ENCODE measurements around the gene DOCK1.
"Not testable (repeated sequence)": the region's sequence is repeated elsewhere in the genome, so short reads cannot be mapped to it uniquely, and the experiment has no call there.

Gene DOCK1

GRCh38 chr10:126877390-126877789 lies 27.8 kb upstream of the DOCK1 start:
- no peak for TF ChIP-seq EZH2 (IDR thresholded peaks at IDR 0.05; ENCODE audit: borderline replicate concordance, low read depth, low read length, severe bottlenecking)
- no peak for TF ChIP-seq CTCF (IDR thresholded peaks at IDR 0.05; ENCODE audit: borderline replicate concordance, extremely low read depth, low read length, poor library complexity, severe bottlenecking)
- ATAC-seq (ENCODE audit: insufficient read depth, low read depth): no peak
- H3K4me3 ChIP-seq (ENCODE audit: low read depth in 1 of 2, low read length in 2 of 2): no peak overlapping the region
- no peaks in the 10 kb centered on the region for H3K4me1 ChIP-seq (ENCODE audit: insufficient read depth, low read length)
- no peaks in the 10 kb centered on the region for H3K27me3 ChIP-seq (ENCODE audit: insufficient read depth, low read length, poor library complexity)
- no peaks in the 10 kb centered on the region for H4K20me1 ChIP-seq (ENCODE audit: insufficient read depth, low read length)
- DNase-seq: no peak
- no peak overlapping the region for H3K9ac ChIP-seq (ENCODE audit: low read depth, low read length)
- H3K27ac ChIP-seq (ENCODE audit: low read length): no peak overlapping the region
- no peak overlapping the region for H3K4me2 ChIP-seq (ENCODE audit: insufficient read depth, low read length)
- no peak overlapping the region for H2AFZ ChIP-seq (ENCODE audit: low read depth, low read length)
- no peaks in the 10 kb centered on the region for H3K36me3 ChIP-seq (ENCODE audit: insufficient read depth, low read length)
- no peaks in the 10 kb centered on the region for H3K79me2 ChIP-seq (ENCODE audit: insufficient read depth, low read length)
- H3K9me3 ChIP-seq (ENCODE audit: insufficient read depth, low read length, severe bottlenecking): peaks cover 4% of the 10 kb centered on the region

DNA sequence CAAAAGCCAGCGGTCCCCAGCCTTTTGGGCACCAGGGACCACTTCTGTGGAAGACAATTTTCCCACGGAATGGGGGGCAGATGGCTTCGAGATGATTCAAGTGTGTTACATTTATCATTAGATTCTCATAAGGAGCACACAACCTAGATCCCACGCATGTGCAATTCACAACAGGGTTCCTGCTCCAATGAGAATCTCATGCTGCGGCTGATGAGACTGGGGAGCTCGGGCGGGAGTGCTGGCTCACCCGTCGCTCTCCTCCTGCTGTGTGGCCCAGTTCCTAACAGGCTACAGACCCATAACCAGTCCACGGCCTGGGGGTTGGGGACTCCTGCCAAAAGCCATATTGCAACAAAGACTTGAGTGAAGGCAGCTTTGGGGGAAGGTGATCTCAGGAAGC lies 26.6 kb upstream of the DOCK1 start:
- DNase-seq (no peak), ATAC-seq (ENCODE audit: insufficient read depth, low read depth) (no peak)
- H3K36me3 ChIP-seq (ENCODE audit: insufficient read depth, low read length): no peaks in the 10 kb centered on the region
- peaks cover 4% of the 10 kb centered on the region for H3K9me3 ChIP-seq (ENCODE audit: insufficient read depth, low read length, severe bottlenecking)
- H2AFZ ChIP-seq (ENCODE audit: low read depth, low read length): no peak overlapping the region
- H3K27me3 ChIP-seq (ENCODE audit: insufficient read depth, low read length, poor library complexity): no peaks in the 10 kb centered on the region
- no peak overlapping the region for H3K4me3 ChIP-seq (ENCODE audit: low read depth in 1 of 2, low read length in 2 of 2)
- TF ChIP-seq EZH2 (IDR thresholded peaks at IDR 0.05; ENCODE audit: borderline replicate concordance, low read depth, low read length, severe bottlenecking) (no peak), CTCF (IDR thresholded peaks at IDR 0.05; ENCODE audit: borderline replicate concordance, extremely low read depth, low read length, poor library complexity, severe bottlenecking) (no peak)
- H3K27ac ChIP-seq (ENCODE audit: low read length): no peak overlapping the region
- no peaks in the 10 kb centered on the region for H3K79me2 ChIP-seq (ENCODE audit: insufficient read depth, low read length)
- H3K4me2 ChIP-seq (ENCODE audit: insufficient read depth, low read length): no peak overlapping the region
- H3K4me1 ChIP-seq (ENCODE audit: insufficient read depth, low read length): no peaks in the 10 kb centered on the region
- no peak overlapping the region for H3K9ac ChIP-seq (ENCODE audit: low read depth, low read length)
- H4K20me1 ChIP-seq (ENCODE audit: insufficient read depth, low read length): no peaks in the 10 kb centered on the region

GRCh38 chr10:126880926-126881325 lies 24.3 kb upstream of the DOCK1 start:
- no peak for DNase-seq
- H3K9me3 ChIP-seq (ENCODE audit: insufficient read depth, low read length, severe bottlenecking): peaks cover 4% of the 10 kb centered on the region
- no peaks in the 10 kb centered on the region for H3K27me3 ChIP-seq (ENCODE audit: insufficient read depth, low read length, poor library complexity)
- no peak overlapping the region for H3K9ac ChIP-seq (ENCODE audit: low read depth, low read length)
- TF ChIP-seq EZH2 (IDR thresholded peaks at IDR 0.05; ENCODE audit: borderline replicate concordance, low read depth, low read length, severe bottlenecking) (no peak), CTCF (IDR thresholded peaks at IDR 0.05; ENCODE audit: borderline replicate concordance, extremely low read depth, low read length, poor library complexity, severe bottlenecking) (no peak)
- H3K36me3 ChIP-seq (ENCODE audit: insufficient read depth, low read length): no peaks in the 10 kb centered on the region
- no peaks in the 10 kb centered on the region for H4K20me1 ChIP-seq (ENCODE audit: insufficient read depth, low read length)
- H3K4me1 ChIP-seq (ENCODE audit: insufficient read depth, low read length): no peaks in the 10 kb centered on the region
- no peak overlapping the region for H3K4me3 ChIP-seq (ENCODE audit: low read depth in 1 of 2, low read length in 2 of 2)
- ATAC-seq (ENCODE audit: insufficient read depth, low read depth): no peak
- no peak overlapping the region for H3K27ac ChIP-seq (ENCODE audit: low read length)
- no peak overlapping the region for H3K4me2 ChIP-seq (ENCODE audit: insufficient read depth, low read length)
- H2AFZ ChIP-seq (ENCODE audit: low read depth, low read length): no peak overlapping the region
- no peaks in the 10 kb centered on the region for H3K79me2 ChIP-seq (ENCODE audit: insufficient read depth, low read length)

- H3K4me2 ChIP-seq (ENCODE audit: insufficient read depth, low read length); H3K9me3 ChIP-seq (ENCODE audit: insufficient read depth, low read length, severe bottlenecking); H3K4me1 ChIP-seq (ENCODE audit: insufficient read depth, low read length); H3K79me2 ChIP-seq (ENCODE audit: insufficient read depth, low read length); H2AFZ ChIP-seq (ENCODE audit: low read depth, low read length); DNase-seq; H3K36me3 ChIP-seq (ENCODE audit: insufficient read depth, low read length); ATAC-seq (ENCODE audit: insufficient read depth, low read depth); H3K9ac ChIP-seq (ENCODE audit: low read depth, low read length); H4K20me1 ChIP-seq (ENCODE audit: insufficient read depth, low read length); H3K27ac ChIP-seq (ENCODE audit: low read length); H3K4me3 ChIP-seq (ENCODE audit: low read depth in 1 of 2, low read length in 2 of 2); H3K27me3 ChIP-seq (ENCODE audit: insufficient read depth, low read length, poor library complexity): not testable (repeated sequence)
Measured at GRCh38 chr10:126882055-126882454, 23.2 kb upstream of the DOCK1 start.

- not testable (repeated sequence) for H3K4me2 ChIP-seq (ENCODE audit: insufficient read depth, low read length); ATAC-seq (ENCODE audit: insufficient read depth, low read depth); DNase-seq; H3K79me2 ChIP-seq (ENCODE audit: insufficient read depth, low read length); H3K4me1 ChIP-seq (ENCODE audit: insufficient read depth, low read length); H3K4me3 ChIP-seq (ENCODE audit: low read depth in 1 of 2, low read length in 2 of 2); H3K9me3 ChIP-seq (ENCODE audit: insufficient read depth, low read length, severe bottlenecking); H4K20me1 ChIP-seq (ENCODE audit: insufficient read depth, low read length); H3K27me3 ChIP-seq (ENCODE audit: insufficient read depth, low read length, poor library complexity); H3K36me3 ChIP-seq (ENCODE audit: insufficient read depth, low read length); H3K9ac ChIP-seq (ENCODE audit: low read depth, low read length); H3K27ac ChIP-seq (ENCODE audit: low read length); H2AFZ ChIP-seq (ENCODE audit: low read depth, low read length)
Measured at GRCh38 chr10:126888436-126888835, 16.8 kb upstream of the DOCK1 start.

All from DND-41 (cell line).